T-cell (primary cell): ENCODE data around the gene DFFB. TPM values are rescaled to one million over a fixed set of nuclear protein-coding genes. Genes with fewer than 3 reads are reported as not detected.
A peak's percentile ranks its signal among the peaks of the same experiment; 100 is the strongest.

ENCODE experiments used
- ATAC-seq, 4 experiments: fragments of 200-7000 bp in 3 of 4; fragments of 150-1000 bp in 1 of 4; cut with Tn5 transposase; replicated peaks in 1 of 4; 1 replicate in 3 of 4; 2 replicates in 1 of 4; pipeline ENCODE4 v1.10.0; 2021; ENCODE audit warnings: moderate library complexity in 3 of 4, mild to moderate bottlenecking in 2 of 4, moderate number of reproducible peaks in 1 of 4
- CTCF ChIA-PET, 2 donors: fragments of 300-600 bp; sonication (Branson Sonifier 250); formaldehyde crosslinking; loops; one replicate each; lab custom pipeline; 2022; ENCODE audit warnings: antibody characterized with exemption in 2 of 2; lab: Charles Lee
- POLR2A ChIA-PET, 2 donors: fragments of 300-600 bp; sonication (Branson Sonifier 250); formaldehyde crosslinking; loops; one replicate each; lab custom pipeline; 2022; ENCODE audit warnings: antibody characterized with exemption in 2 of 2; lab: Charles Lee
- DNase-seq, 35 experiments: peaks; one replicate each; pipeline versions ENCODE4 v3.0.0 to v3.0.0-alpha.2; 2013 to 2023
- H3K27ac ChIP-seq: one replicate; pipeline ENCODE4 v1.5.1; 2013; ENCODE audit warnings: low read length
- H3K27me3 ChIP-seq, 2 experiments: replicated peaks in 1 of 2; 1 replicate in 1 of 2; 2 replicates in 1 of 2; pipeline versions ENCODE4 v1.6.1 to v1.7.0; 2013; ENCODE audit warnings: low read length in 1 of 2, mixed read lengths in 1 of 2; ENCODE audit not compliant: control insufficient read depth in 2 of 2, insufficient read depth in 2 of 2; ENCODE audit errors: extremely low read depth in 1 of 2
- H3K36me3 ChIP-seq, 2 donors: 1 replicate in 1 of 2; 2 replicates in 1 of 2; pipeline versions ENCODE4 v1.6.1 to v1.7.0; 2013; ENCODE audit warnings: low read length in 1 of 2; ENCODE audit not compliant: control insufficient read depth in 2 of 2, insufficient read depth in 1 of 2; ENCODE audit errors: extremely low read depth in 1 of 2
- H3K4me1 ChIP-seq, 2 experiments: 1 replicate in 1 of 2; 2 replicates in 1 of 2; pipeline versions ENCODE4 v1.6.1 to v1.7.0; 2013; ENCODE audit warnings: low read length in 2 of 2, mixed read lengths in 1 of 2; ENCODE audit not compliant: insufficient read depth in 2 of 2, control insufficient read depth in 1 of 2; ENCODE audit errors: extremely low read depth in 1 of 2
- H3K4me3 ChIP-seq, 2 donors: 1 replicate in 1 of 2; 2 replicates in 1 of 2; pipeline versions ENCODE4 v1.5.1 to v1.7.0; 2013; ENCODE audit warnings: mild to moderate bottlenecking in 2 of 2, low read length in 1 of 2, moderate library complexity in 1 of 2; ENCODE audit not compliant: control insufficient read depth in 1 of 2; ENCODE audit errors: extremely low read depth in 1 of 2
- H3K9me3 ChIP-seq: 2 replicates; pipeline ENCODE4 v1.7.0; 2013
- H3K27ac Mint-ChIP-seq, 2 donors: one replicate each; pipeline ENCODE4 v1.8.0; 2020 to 2021; ENCODE audit warnings: mild to moderate bottlenecking in 2 of 2, mixed read lengths in 2 of 2
- H3K27me3 Mint-ChIP-seq, 2 donors: one replicate each; pipeline ENCODE4 v1.8.0; 2021 to 2022; ENCODE audit warnings: mixed read lengths in 2 of 2
- H3K36me3 Mint-ChIP-seq: one replicate; pipeline ENCODE4 v1.8.0; 2021; ENCODE audit warnings: mixed read lengths
- H3K4me1 Mint-ChIP-seq, 3 donors: one replicate each; pipeline ENCODE4 v1.8.0; 2020 to 2022; ENCODE audit warnings: mixed read lengths in 3 of 3, mild to moderate bottlenecking in 1 of 3
- H3K4me3 Mint-ChIP-seq, 3 donors: one replicate each; pipeline ENCODE4 v1.8.0; 2020 to 2022; ENCODE audit warnings: mild to moderate bottlenecking in 3 of 3, mixed read lengths in 3 of 3, moderate library complexity in 3 of 3
- H3K9me3 Mint-ChIP-seq, 3 donors: one replicate each; pipeline ENCODE4 v1.8.0; 2020 to 2022; ENCODE audit warnings: mixed read lengths in 3 of 3
- WGBS: methylation state at CpG from one replicate; pipeline ENCODE4 v1.1.5; 2013; ENCODE audit warnings: missing lambda C conversion rate; ENCODE audit not compliant: insufficient coverage; 5-methylcytosine and 5-hydroxymethylcytosine counted together
- total RNA-seq, 35 experiments: library from RNA in 6 of 35; stranded (reverse) in 6 of 35; fragments of 120-200 nt in 1 of 35; gene quantifications; one replicate each; pipeline versions ENCODE4 v1.2.1 to v1.2.4 and lab custom pipeline; 2013 to 2026

Gene DFFB
- total RNA-seq, 5 donors from 2014 or later (not counting 1 experiment from before 2014, with no cell fraction given) = 14.9 to 24.1 (median 18.5) TPM

DNA sequence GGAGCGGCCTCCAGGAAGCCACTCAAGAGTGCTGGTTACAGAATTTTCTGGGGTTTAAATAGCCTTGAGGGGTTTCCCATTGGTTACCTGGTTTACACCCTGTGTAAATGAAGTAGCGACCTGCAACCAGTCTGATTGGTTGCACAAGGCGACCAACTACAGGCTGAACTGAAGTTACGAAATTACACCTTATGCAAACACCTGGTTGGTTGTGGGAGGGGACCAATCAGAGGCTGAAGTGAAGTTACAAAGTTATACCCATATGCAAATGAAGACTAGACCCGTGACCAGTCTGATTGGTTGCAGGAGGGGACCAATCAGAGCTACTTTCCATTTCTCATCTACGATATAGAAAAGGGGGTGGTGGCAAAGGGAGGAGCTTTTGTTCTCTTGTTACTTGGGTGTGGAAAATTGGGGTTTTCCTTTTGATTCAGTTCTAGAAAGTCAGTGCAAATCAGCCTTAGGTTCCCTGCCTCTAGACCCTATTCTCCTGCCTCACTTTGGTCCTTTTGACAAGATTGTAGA, 65.0 kb downstream of the DFFB start:
- Histone ChIP-seq H3K27me3 (peaks cover 0 to 28% of the 10 kb centered on the region in 2 experiments), H3K36me3 (no peaks in the 10 kb centered on the region), H3K4me3 (no peak overlapping the region), H3K27ac (peak overlapping the region; percentile 8), H3K9me3 (no peaks in the 10 kb centered on the region), H3K4me1 (no peaks in the 10 kb centered on the region)
- Mint-ChIP-seq H3K9me3 (no peaks in the 10 kb centered on the region), H3K4me3 (no peak overlapping the region), H3K4me1 (peaks cover 0 to 7% (median 6%) of the 10 kb centered on the region in 3 donors), H3K27me3 (peaks cover 0 to 11% of the 10 kb centered on the region in 2 donors), H3K27ac (no peak overlapping the region), H3K36me3 (no peaks in the 10 kb centered on the region)
- 83% methylated on average over 1 of the region's 6 CpGs for WGBS
- ChIA-PET CTCF (interaction anchor here in 1 of 2 donors (0.6 kb wide), 1 partner anchor 61 kb away, joined by 3 read pairs; no protein-coding TSS in a partner anchor), POLR2A (no interaction called here)
- peak; percentile 37 to 87 (median 49) for ATAC-seq
- DNase-seq = peak in 7 of 35 experiments; percentile 8 to 28 (median 14)

DNA sequence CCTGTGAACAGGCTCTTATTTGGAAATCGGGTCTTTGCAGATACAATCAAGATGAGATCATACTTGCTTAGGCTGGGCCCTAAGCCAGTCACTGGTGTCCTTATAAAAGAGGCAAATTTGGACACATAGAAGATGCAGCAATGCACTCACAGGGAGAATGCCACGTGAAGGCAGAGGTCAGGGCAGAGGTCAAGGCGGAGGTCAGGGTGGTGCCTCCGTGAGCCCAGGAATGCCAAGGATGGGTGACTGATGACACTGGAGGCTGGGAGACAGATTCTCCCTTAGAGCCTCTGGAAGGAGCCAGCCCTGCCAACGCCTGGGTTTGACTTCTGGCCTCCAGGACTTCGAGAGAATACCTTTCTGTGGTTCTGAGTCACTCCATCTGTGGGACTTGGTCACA, 65.6 kb downstream of the DFFB start:
- H3K4me3 Mint-ChIP-seq = no peak overlapping the region
- H3K36me3 ChIP-seq = no peaks in the 10 kb centered on the region
- DNase-seq (no peak), ATAC-seq (no peak)
- H3K27me3 ChIP-seq = peaks cover 0 to 26% of the 10 kb centered on the region in 2 experiments
- H3K9me3 Mint-ChIP-seq = no peaks in the 10 kb centered on the region
- H3K4me1 Mint-ChIP-seq = peaks cover 0 to 7% (median 6%) of the 10 kb centered on the region in 3 donors
- no peak overlapping the region for H3K4me3 ChIP-seq
- no peak overlapping the region for H3K27ac Mint-ChIP-seq
- WGBS = 70% methylated on average over 6 of the region's 6 CpGs
- H3K4me1 ChIP-seq = no peaks in the 10 kb centered on the region
- no peaks in the 10 kb centered on the region for H3K9me3 ChIP-seq
- CTCF ChIA-PET = interaction anchor here in 1 of 2 donors (0.6 kb wide), 1 partner anchor 62 kb away, joined by 3 read pairs; no protein-coding TSS in a partner anchor
- POLR2A ChIA-PET = no interaction called here
- peaks cover 0 to 11% of the 10 kb centered on the region in 2 donors for H3K27me3 Mint-ChIP-seq
- peak overlapping the region; percentile 8 for H3K27ac ChIP-seq
- no peaks in the 10 kb centered on the region for H3K36me3 Mint-ChIP-seq

- Mint-ChIP-seq H3K9me3 (no peaks in the 10 kb centered on the region), H3K27ac (no peak overlapping the region), H3K36me3 (no peaks in the 10 kb centered on the region), H3K4me1 (peaks cover 0 to 7% (median 6%) of the 10 kb centered on the region in 3 donors), H3K4me3 (no peak overlapping the region), H3K27me3 (peaks cover 0 to 11% of the 10 kb centered on the region in 2 donors)
- Histone ChIP-seq H3K4me1 (no peaks in the 10 kb centered on the region), H3K9me3 (no peaks in the 10 kb centered on the region), H3K27me3 (peaks cover 0 to 25% of the 10 kb centered on the region in 2 experiments), H3K27ac (no peak overlapping the region), H3K36me3 (no peaks in the 10 kb centered on the region), H3K4me3 (no peak overlapping the region)
- ChIA-PET CTCF (no interaction called here), POLR2A (no interaction called here)
- DNase-seq (no peak), ATAC-seq (no peak)
- 83% methylated on average over 21 of the region's 25 CpGs for WGBS
Measured at GRCh38 chr1:3923378-3924185, 66.3 kb downstream of the DFFB start.

DNA sequence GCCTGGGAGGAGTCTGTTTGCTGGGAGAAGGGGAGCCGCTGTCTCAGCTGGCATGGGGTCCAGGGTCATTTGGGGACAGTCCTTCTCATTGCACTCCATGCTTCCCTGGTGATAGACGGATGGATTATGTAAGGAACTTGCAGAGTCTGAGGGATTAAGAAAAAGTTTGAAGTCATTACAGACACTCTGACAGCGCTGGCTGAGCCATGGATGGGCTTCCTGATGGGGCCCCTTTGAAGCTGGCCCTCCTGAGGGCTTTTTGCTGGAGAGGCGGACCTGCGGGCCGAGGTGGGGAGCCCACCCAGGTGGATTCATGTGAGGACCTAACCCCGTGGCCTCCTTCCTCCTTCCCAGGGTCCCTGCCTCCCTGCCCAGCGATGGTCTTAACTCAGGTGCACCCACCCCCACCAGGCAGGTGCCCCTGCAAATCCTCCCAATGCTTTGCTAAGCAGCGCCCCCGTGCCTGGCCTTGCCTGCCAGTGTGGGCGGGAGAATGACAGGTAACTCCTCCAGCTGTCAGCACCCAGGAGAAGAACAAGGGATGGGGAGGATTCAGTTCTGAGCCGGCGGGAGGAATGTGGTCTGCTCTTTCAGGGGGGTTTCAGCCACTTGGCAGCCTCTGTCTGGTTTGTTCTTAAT, 67.0 kb downstream of the DFFB start:
- Histone ChIP-seq H3K9me3 (no peaks in the 10 kb centered on the region), H3K27me3 (peaks cover 0 to 22% of the 10 kb centered on the region in 2 experiments), H3K4me1 (no peaks in the 10 kb centered on the region), H3K4me3 (no peak overlapping the region), H3K27ac (no peak overlapping the region), H3K36me3 (no peaks in the 10 kb centered on the region)
- ChIA-PET CTCF (no interaction called here), POLR2A (no interaction called here)
- H3K27ac Mint-ChIP-seq = no peak overlapping the region
- H3K4me1 Mint-ChIP-seq = peaks cover 0 to 7% (median 6%) of the 10 kb centered on the region in 3 donors
- peaks cover 0 to 11% of the 10 kb centered on the region in 2 donors for H3K27me3 Mint-ChIP-seq
- no peak overlapping the region for H3K4me3 Mint-ChIP-seq
- no peak for DNase-seq
- no peak for ATAC-seq
- 68% methylated on average over 9 of the region's 13 CpGs for WGBS
- H3K9me3 Mint-ChIP-seq = no peaks in the 10 kb centered on the region
- no peaks in the 10 kb centered on the region for H3K36me3 Mint-ChIP-seq

- no peaks in the 10 kb centered on the region for H3K9me3 Mint-ChIP-seq
- ChIA-PET CTCF (no interaction called here), POLR2A (no interaction called here)
- peaks cover 0 to 7% (median 6%) of the 10 kb centered on the region in 3 donors for H3K4me1 Mint-ChIP-seq
- H3K27me3 ChIP-seq = peaks cover 0 to 17% of the 10 kb centered on the region in 2 experiments
- no peak overlapping the region for H3K27ac ChIP-seq
- no peaks in the 10 kb centered on the region for H3K9me3 ChIP-seq
- peaks cover 0 to 11% of the 10 kb centered on the region in 2 donors for H3K27me3 Mint-ChIP-seq
- DNase-seq (no peak), ATAC-seq (no peak)
- H3K36me3 Mint-ChIP-seq = no peaks in the 10 kb centered on the region
- H3K36me3 ChIP-seq = no peaks in the 10 kb centered on the region
- H3K27ac Mint-ChIP-seq = no peak overlapping the region
- no peaks in the 10 kb centered on the region for H3K4me1 ChIP-seq
- 35% methylated on average over 3 of the region's 3 CpGs for WGBS
- H3K4me3 Mint-ChIP-seq = no peak overlapping the region
- H3K4me3 ChIP-seq = no peak overlapping the region
Measured at GRCh38 chr1:3924825-3925220, 67.5 kb downstream of the DFFB start.

DNA sequence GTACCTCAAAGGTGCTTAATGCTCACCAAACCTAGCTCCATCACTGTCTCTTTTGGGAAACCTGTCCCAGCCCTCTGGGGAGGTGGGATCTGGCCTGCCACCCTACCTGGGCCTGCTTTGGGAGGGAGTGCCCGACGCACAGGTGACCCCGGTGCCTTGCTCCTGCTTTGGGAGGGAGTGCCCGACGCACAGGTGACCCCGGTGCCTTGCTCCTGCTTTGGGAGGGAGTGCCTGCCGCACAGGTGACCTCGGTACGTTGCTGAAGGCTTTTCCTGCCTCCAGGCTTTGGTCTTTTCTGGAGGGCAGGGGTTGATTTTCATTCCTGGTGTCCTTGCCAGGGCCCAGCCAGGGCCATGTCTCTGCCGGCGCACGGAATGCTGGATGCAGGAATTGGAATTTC, 68.0 kb downstream of the DFFB start:
- H3K4me1 Mint-ChIP-seq = peaks cover 2 to 7% (median 6%) of the 10 kb centered on the region in 3 donors
- DNase-seq (no peak), ATAC-seq (no peak)
- H3K36me3 ChIP-seq = no peaks in the 10 kb centered on the region
- WGBS = 92% methylated on average over 6 of the region's 12 CpGs
- H3K27ac Mint-ChIP-seq = no peak overlapping the region
- POLR2A ChIA-PET = no interaction called here
- H3K4me3 ChIP-seq = no peak overlapping the region
- H3K27me3 Mint-ChIP-seq = peaks cover 0 to 11% of the 10 kb centered on the region in 2 donors
- peaks cover 0 to 17% of the 10 kb centered on the region in 2 experiments for H3K27me3 ChIP-seq
- H3K27ac ChIP-seq = no peak overlapping the region
- H3K4me1 ChIP-seq = no peaks in the 10 kb centered on the region
- peaks cover 0 to 2% (median 0%) of the 10 kb centered on the region in 3 donors for H3K9me3 Mint-ChIP-seq
- CTCF ChIA-PET = no interaction called here
- no peaks in the 10 kb centered on the region for H3K36me3 Mint-ChIP-seq
- no peaks in the 10 kb centered on the region for H3K9me3 ChIP-seq
- H3K4me3 Mint-ChIP-seq = no peak overlapping the region
